Urothelium cell line (cell line): Measurements from ENCODE around the gene PID1.

Source experiments
- DNase-seq: peaks from one replicate; pipeline ENCODE4 v3.0.0; 2011; ENCODE audit warnings: low spot score, mixed read lengths
- FAIRE-seq: peaks from 2 replicates; lab custom pipeline; 2011; peaks lifted over from hg19 to GRCh38; lab: Jason Lieb, UNC

Gene PID1

GRCh38 chr2:229129738-229130371 is 141.2 kb downstream of the PID1 start:
- DNase-seq = peak; percentile 13
- no peak for FAIRE-seq

- FAIRE-seq = no peak
- DNase-seq = no peak
These were observed 143.6 kb downstream of the PID1 start for GRCh38 chr2:229127471-229127870.

DNA sequence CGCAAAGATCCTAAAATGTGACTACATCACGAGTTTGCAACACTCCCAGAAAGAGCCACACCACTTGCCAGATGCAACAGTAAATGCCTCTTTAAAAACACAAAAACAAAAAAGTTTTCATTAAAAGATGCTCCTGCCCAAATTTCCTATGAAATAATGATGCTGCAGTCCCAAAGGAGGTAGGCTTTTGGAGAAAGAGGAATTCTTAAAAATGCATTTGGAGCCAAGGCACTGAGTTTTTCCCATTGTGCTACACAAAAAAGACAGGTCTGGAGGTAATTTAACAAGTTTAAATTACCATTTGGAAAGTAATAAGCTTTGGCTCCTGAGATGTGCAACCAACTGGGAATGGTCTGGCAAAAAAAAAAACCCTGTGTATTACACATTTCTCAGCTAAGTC is 145.0 kb downstream of the PID1 start:
- DNase-seq (no peak), FAIRE-seq (no peak)

DNA sequence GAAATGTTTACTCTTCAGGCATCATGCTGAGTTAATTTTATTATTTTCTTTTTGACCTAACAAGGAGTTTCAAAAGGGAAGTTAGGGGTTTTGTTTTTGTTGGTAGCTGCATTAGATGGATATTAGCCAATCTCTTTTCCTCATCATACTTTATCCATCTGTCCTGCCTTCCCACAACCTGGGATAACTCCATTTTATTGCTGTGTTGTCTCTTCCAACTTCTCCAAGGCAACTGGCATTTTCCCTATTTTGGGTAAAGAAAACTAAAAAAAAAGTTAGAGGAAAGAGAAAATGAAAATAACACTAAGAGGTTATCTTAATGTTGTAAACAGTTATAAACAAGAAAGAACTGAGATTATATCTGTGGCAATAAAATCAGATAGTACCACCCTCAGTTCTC is 147.0 kb downstream of the PID1 start:
- no peak for DNase-seq
- no peak for FAIRE-seq

- DNase-seq = no peak
- FAIRE-seq = no peak
These were observed 152.2 kb downstream of the PID1 start for GRCh38 chr2:229118927-229119326.

DNA sequence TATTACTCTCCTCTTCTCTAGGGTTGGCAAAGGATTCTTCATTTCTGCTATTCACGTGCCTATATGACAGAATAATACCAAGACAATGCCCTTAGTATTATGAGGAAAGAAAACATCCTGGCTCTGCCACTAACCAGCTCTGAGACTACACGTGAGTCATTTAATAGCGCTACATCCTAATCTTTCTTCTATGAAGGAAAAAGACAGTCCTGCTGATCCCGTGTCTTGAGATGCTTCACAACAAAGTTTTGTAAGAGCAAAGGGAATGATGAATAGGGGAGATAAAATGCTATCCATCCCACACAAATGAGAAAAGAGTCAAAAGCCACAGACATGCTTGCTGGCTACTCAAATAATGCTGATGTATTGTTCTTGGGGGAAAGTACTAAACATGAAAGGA is 152.8 kb downstream of the PID1 start:
- FAIRE-seq = no peak

GRCh38 chr2:229111744-229112143 is 159.3 kb downstream of the PID1 start:
- FAIRE-seq = no peak
- DNase-seq = no peak

More for the DNA sequence above, 152.8 kb downstream of the PID1 start:
- no peak for DNase-seq

DNA sequence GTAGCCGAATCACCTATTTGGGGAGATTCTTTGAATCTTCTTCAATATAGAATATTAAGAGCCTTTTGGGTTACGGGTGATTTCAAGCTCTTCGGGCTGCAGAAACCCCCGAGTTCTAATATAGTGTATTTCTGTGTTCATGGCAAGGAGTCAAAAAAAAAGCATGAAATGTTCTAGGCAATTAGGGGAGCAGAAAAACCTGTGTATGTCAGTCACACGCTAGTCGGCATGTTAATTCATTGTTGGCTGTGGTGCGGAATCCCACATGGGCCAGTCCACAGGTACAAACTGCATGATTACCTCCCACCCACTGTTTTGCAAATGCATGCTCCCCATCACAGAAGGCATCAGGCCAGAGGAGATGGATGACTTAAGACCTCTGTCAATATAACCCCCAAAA is 161.9 kb downstream of the PID1 start:
- FAIRE-seq (no peak), DNase-seq (no peak)

GRCh38 chr2:229107601-229108000 is 163.5 kb downstream of the PID1 start:
- no peak for DNase-seq
- FAIRE-seq = no peak

DNA sequence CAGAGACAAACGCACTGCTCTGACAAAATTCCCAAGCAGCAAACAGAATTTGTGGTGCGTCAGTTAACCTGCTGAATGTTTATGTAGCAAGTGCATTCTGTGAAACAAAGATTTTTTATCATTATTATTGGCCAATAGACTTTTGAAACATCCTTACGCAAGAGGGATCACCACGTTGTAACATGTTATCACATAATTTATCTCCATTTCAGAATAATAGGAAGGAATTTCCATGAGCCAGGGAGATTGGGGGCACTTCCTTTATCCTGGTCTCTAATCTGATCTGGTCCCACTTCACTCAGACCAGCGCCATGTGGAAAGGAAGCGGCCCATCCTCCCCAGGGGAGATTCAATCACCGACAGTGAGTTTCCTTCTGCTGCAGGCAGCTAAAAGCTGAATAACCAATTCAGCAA is 166.1 kb downstream of the PID1 start:
- DNase-seq = no peak

GRCh38 chr2:229104025-229104424 is 167.1 kb downstream of the PID1 start:
- FAIRE-seq = no peak
- DNase-seq = no peak

More for the DNA sequence above, 166.1 kb downstream of the PID1 start:
- FAIRE-seq = no peak

DNA sequence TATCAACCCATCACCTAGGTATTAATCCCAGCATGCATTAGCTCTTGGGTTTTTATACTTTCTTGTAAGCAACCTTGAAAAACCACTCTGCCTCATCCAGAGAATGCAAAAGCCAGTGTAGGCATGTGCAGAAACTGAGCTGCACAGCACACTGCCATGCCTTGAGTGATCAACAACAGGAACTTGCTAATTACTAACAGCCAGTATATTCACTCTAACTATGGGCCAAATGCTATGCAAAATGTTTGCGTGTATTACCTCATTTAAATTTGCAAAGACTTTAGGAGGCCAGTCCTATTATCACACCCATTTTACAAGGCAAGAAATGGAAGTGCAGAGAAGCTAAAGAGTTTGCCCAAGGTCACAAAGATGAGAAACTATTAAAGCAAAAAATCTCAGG is 169.8 kb downstream of the PID1 start:
- DNase-seq = no peak
- FAIRE-seq = no peak

DNA sequence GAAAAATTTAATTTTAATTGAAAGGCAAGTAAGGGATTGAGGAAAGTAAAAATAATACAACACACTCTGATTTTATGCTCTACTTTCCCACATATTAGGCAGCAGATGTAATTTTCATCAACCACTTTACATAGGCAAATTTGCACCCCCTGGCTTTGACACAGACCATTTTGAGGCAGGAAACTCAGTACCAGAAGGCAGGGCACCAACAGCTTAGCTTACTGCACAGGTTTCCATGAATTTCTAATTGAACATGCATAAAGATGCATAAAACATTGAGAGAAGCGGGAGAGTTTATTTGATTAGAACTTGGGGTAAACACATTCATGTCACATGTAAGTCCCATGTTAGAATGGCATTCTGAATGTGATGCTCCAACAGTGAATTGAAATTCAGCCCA is 171.9 kb downstream of the PID1 start:
- DNase-seq = no peak
- no peak for FAIRE-seq

DNA sequence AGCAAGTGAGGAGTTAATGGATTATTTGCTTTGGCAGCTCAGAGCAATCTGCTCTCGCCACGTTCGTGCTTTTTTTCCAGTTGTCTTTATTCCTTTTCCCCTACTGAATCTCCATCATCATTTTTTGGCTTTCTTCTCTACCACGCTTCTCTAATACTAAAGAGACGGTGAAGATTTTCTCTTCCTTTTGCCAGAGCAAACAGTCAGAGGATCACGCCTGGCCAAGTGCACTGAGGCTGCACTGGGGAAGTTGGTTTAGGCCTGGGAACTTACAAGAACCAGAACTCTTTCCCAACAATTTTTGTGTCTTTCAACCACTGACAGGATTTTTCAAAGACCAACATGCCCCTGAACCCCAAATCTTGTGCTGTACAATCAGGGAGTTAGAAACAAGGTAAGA is 172.3 kb downstream of the PID1 start:
- no peak for FAIRE-seq

GRCh38 chr2:229096409-229097066 is 174.5 kb downstream of the PID1 start:
- FAIRE-seq (no peak), DNase-seq (no peak)

More for the DNA sequence above, 172.3 kb downstream of the PID1 start:
- DNase-seq = no peak

GRCh38 chr2:229095472-229095871 is 175.6 kb downstream of the PID1 start:
- no peak for DNase-seq
- FAIRE-seq = no peak

GRCh38 chr2:229090225-229090624 is 180.9 kb downstream of the PID1 start:
- no peak for FAIRE-seq
- DNase-seq = peak; percentile 8

GRCh38 chr2:229089776-229090175 is 181.3 kb downstream of the PID1 start:
- FAIRE-seq (no peak), DNase-seq (no peak)

DNA sequence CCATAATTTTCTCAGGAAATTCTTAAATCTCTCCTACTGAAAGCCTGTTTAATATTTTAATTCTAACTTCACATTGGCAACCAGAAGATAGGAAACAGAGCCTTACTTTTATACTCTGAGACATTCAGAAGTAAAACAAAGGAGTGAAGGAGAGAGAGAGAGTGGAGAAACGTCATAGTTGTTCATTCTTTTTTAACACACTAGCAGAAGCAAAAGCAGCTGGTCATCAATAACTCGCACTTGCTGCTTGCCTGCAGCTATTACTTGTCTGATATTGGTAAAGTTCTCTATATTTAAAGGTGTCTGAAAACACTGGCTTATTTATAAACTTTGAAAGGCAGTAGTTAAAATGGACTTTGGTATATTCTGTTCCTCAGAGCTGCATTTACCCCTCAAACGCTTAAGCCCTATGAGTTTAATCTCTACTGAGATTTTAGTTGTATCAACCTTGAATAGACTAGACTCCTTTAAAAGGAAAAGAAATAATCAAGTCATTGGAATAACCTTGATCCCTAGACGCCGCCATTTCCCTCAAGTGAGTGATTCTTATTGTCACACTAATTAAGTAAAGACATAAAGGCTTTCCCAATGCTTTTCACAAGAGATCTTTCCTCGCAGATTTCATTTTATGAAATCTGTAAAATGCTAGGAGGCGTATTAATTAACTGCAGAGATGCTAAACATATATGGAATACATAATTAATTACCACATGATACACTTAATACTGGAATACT is 182.0 kb downstream of the PID1 start:
- FAIRE-seq = no peak
- DNase-seq = no peak

- FAIRE-seq = no peak
- DNase-seq = no peak
These were observed 182.6 kb downstream of the PID1 start for GRCh38 chr2:229088517-229088913.

- DNase-seq (no peak), FAIRE-seq (no peak)
These were observed 183.1 kb downstream of the PID1 start for GRCh38 chr2:229087843-229088516.
